Endometrium (tissue), 2 donors: Measurements from ENCODE around the gene FAF1.

ENCODE experiments used
- FAIRE-seq: peaks from 2 replicates; lab custom pipeline; 2012; peaks lifted over from hg19 to GRCh38; lab: Jason Lieb, UNC
- donor health status: control.
- donor health status: control.

The FAF1 gene

GRCh38 chr1:50978144-50978851 is 18.2 kb upstream of the FAF1 start:
- FAIRE-seq: no peak

GRCh38 chr1:50977575-50978143 is 17.6 kb upstream of the FAF1 start:
- FAIRE-seq: no peak

- no peak for FAIRE-seq
Measured at GRCh38 chr1:50976890-50977574, 17.0 kb upstream of the FAF1 start.

- FAIRE-seq: no peak
Measured at GRCh38 chr1:50976111-50976889, 16.2 kb upstream of the FAF1 start.

GRCh38 chr1:50975436-50975835 is 15.4 kb upstream of the FAF1 start:
- no peak for FAIRE-seq

- FAIRE-seq: no peak
Measured at GRCh38 chr1:50974618-50974935, 14.5 kb upstream of the FAF1 start.

- FAIRE-seq: no peak
Measured at GRCh38 chr1:50973875-50974617, 14.0 kb upstream of the FAF1 start.

- FAIRE-seq: no peak
Measured at GRCh38 chr1:50973255-50973654, 13.2 kb upstream of the FAF1 start.

GRCh38 chr1:50972766-50973165 is 12.7 kb upstream of the FAF1 start:
- no peak for FAIRE-seq

- no peak for FAIRE-seq
Measured at GRCh38 chr1:50971748-50972305, 11.8 kb upstream of the FAF1 start.

- no peak for FAIRE-seq
Measured at GRCh38 chr1:50970931-50971582, 11.0 kb upstream of the FAF1 start.

GRCh38 chr1:50970509-50970887 is 10.4 kb upstream of the FAF1 start:
- no peak for FAIRE-seq

- no peak for FAIRE-seq
Measured at GRCh38 chr1:50969611-50970508, 9.8 kb upstream of the FAF1 start, which contains the start of gene CDKN2C. Gene CDKN2C, plus strand, starts transcription at chr1:50970245. Its CDS starts 124 bp downstream, at chr1:50970369.

GRCh38 chr1:50968821-50969610 is 8.9 kb upstream of the FAF1 start:
- FAIRE-seq: no peak

GRCh38 chr1:50968158-50968820 is 8.2 kb upstream of the FAF1 start:
- no peak for FAIRE-seq

GRCh38 chr1:50967416-50968157 is 7.5 kb upstream of the FAF1 start:
- no peak for FAIRE-seq

- no peak for FAIRE-seq
Measured at GRCh38 chr1:50966991-50967390, 6.9 kb upstream of the FAF1 start.

- no peak for FAIRE-seq
Measured at GRCh38 chr1:50964863-50965262, 4.8 kb upstream of the FAF1 start.
